Gastroesophageal sphincter (tissue), 4 donors: ENCODE results near the gene PIP4K2A. TPM values are rescaled to one million over a fixed set of nuclear protein-coding genes. Genes with fewer than 3 reads are reported as not detected.

ENCODE experiments used
- total RNA-seq, 4 donors: library from RNA; depleted of rRNA; stranded (reverse); fragments of >200 nt; gene quantifications; one replicate each; pipeline ENCODE4 v1.1.0, GENCODE V29; 2016

The PIP4K2A gene
- total RNA-seq, 4 donors from 2014 or later, result 30.4 to 57.2 (median 51.3) TPM

Other genes starting within 250 kb of the PIP4K2A start
- not detected for gene ARMC3, start 213.5 kb upstream of the PIP4K2A start, total RNA-seq